K562 (cell line): ENCODE measurements around the gene SLC30A10. TPM values are rescaled to one million over a fixed set of nuclear protein-coding genes. Genes with fewer than 3 reads are reported as not detected.

Experiments used
- ATF6 ChIP-seq: sonication (generic); formaldehyde crosslinking; IDR thresholded peaks from 2 replicates; pipeline ENCODE4 v1.4.0; 2020; ENCODE audit warnings: mild to moderate bottlenecking, missing genetic modification reagents
- C11orf30 ChIP-seq: fragments of 450-650 bp; IDR thresholded peaks from 2 replicates; pipeline ENCODE4 v1.6.1; 2016; ENCODE audit warnings: low read depth, mild to moderate bottlenecking
- CEBPB ChIP-seq: fragments of 450-650 bp; IDR thresholded peaks from 2 replicates; pipeline ENCODE4 v1.6.1; 2016; ENCODE audit warnings: missing genetic modification characterization, missing compliant biosample characterization
- CEBPG ChIP-seq, 3 experiments: fragments of 200-800 bp in 1 of 3; sonication (Bioruptor generic) in 1 of 3; sonication (generic) in 1 of 3; formaldehyde crosslinking in 1 of 3; IDR thresholded peaks in 2 of 3; conservative IDR thresholded peaks in 1 of 3; 2 replicates each; pipeline versions ENCODE4 v1.6.1 to v1.8.0; 2016 to 2022; ENCODE audit warnings: missing compliant biosample characterization in 2 of 3, missing genetic modification characterization in 2 of 3, mild to moderate bottlenecking in 1 of 3, missing genetic modification reagents in 1 of 3
- MAFG ChIP-seq: fragments of 450-650 bp; conservative IDR thresholded peaks from 2 replicates; pipeline ENCODE4 v1.6.1; 2016; ENCODE audit warnings: missing genetic modification characterization, missing compliant biosample characterization
- MAFK ChIP-seq: IDR thresholded peaks from 2 replicates; pipeline ENCODE4 v1.6.1; 2011; ENCODE audit warnings: low read length, improper control_type of control experiment
- PRDM10 ChIP-seq: fragments of 450-650 bp; IDR thresholded peaks from 2 replicates; pipeline ENCODE4 v1.6.1; 2018; ENCODE audit not compliant: partially characterized antibody
- ZNF316 ChIP-seq: fragments of 450-650 bp; IDR thresholded peaks from 2 replicates; pipeline ENCODE4 v1.6.1; 2016
- ZNF699 ChIP-seq: fragments of 250-450 bp; sonication (Bioruptor Pico); IDR thresholded peaks from 2 replicates; pipeline ENCODE4 v1.8.0; 2021; ENCODE audit warnings: mild to moderate bottlenecking, moderate library complexity; ENCODE audit not compliant: insufficient replicate concordance
- polyA plus RNA-seq, 8 experiments: library from polyadenylated mRNA; depleted of rRNA in 4 of 8; stranded (reverse) in 5 of 8; unstranded in 3 of 8; fragments of >200 nt; fragmentation: Nextera tagmentation in 2 of 8; fragmentation: Illumina TruSeq in 1 of 8; extraction: Ambion mirVana in 2 of 8; extraction: Trizol in 1 of 8; gene quantifications; 2 replicates each; pipeline versions ENCODE4 v1.2.1 to v1.2.3, GENCODE V29; 2011 to 2014; ENCODE audit warnings: inconsistent platforms in 1 of 8, missing spikeins in 1 of 8
- total RNA-seq, 7 experiments: library from RNA; depleted of rRNA in 6 of 7; stranded (reverse); fragments of >200 nt in 6 of 7; fragmentation: Illumina TruSeq in 2 of 7; extraction: Trizol in 2 of 7; gene quantifications; 2 replicates each; pipeline versions ENCODE4 v1.2.1 to v1.2.3, GENCODE V29; 2011 to 2021; ENCODE audit warnings: low replicate concordance in 1 of 7
- TF ChIP-seq, protein P1 (sequence below): fragments of 450-650 bp; conservative IDR thresholded peaks from 2 replicates; pipeline ENCODE4 v1.6.1; 2016; ENCODE audit warnings: missing genetic modification characterization, low read depth, mild to moderate bottlenecking, missing compliant biosample characterization, moderate library complexity
- TF ChIP-seq, protein P2 (sequence below): fragments of 250-450 bp; sonication (Bioruptor Pico); IDR thresholded peaks from 2 replicates; pipeline ENCODE4 v1.4.0; 2020; ENCODE audit warnings: borderline replicate concordance

Gene SLC30A10
- total and polyA plus RNA-seq, 9 of the 15 experiments (the other 6 are each of a cell fraction or from before 2014, with no cell fraction given), result 2.6 to 11.3 (median 7.1) TPM

DNA sequence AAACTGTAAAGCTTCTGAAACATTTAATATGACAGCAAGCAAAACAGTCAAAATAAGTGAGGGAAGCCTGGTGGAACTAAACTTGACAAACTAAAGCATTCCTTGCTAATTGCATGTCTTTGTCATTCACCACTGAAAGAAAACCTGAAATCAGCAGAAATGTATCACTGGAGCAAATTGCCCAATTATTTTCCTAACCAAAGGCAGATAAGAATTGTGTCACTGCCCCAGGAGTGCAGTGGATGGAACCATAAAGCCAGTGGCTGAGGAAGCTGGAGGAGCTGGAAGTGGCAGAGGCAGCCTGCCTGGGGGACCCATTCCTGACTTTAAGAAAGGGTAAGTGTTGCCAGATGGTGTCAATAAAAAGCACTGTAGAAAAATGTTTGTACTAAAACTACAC is 2.7 kb upstream of the SLC30A10 start (continued):
- TF ChIP-seq CEBPG (CRISPR knock-in tag; IDR thresholded peaks at IDR 0.05), result peak; percentile 55
- TF ChIP-seq CEBPG (tag; conservative IDR thresholded peaks at IDR 0.05 in 1 of 2, IDR thresholded peaks at IDR 0.05 in 1 of 2), result peak; percentile 61 to 84
- no peak for TF ChIP-seq ATF6 (CRISPR knock-in tag)
- TF ChIP-seq CEBPB (tag), result peak; percentile 87
- TF ChIP-seq ZNF316, result peak; percentile 18; the same call in 1 of the 2 replicates
- peak; percentile 44 for TF ChIP-seq PRDM10
- no peak for TF ChIP-seq ZNF699 (CRISPR knock-in tag)
- peak; percentile 56; the same call in 1 of the 2 replicates for TF ChIP-seq C11orf30
- TF ChIP-seq MAFG, result peak; percentile 49
- TF ChIP-seq MAFK, result 0 out of 2 replicates have a peak, but pooled peaks have one; percentile 9
- TF ChIP-seq, protein P1, sequence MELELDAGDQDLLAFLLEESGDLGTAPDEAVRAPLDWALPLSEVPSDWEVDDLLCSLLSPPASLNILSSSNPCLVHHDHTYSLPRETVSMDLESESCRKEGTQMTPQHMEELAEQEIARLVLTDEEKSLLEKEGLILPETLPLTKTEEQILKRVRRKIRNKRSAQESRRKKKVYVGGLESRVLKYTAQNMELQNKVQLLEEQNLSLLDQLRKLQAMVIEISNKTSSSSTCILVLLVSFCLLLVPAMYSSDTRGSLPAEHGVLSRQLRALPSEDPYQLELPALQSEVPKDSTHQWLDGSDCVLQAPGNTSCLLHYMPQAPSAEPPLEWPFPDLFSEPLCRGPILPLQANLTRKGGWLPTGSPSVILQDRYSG (tag), result no peak
- TF ChIP-seq, protein P2, sequence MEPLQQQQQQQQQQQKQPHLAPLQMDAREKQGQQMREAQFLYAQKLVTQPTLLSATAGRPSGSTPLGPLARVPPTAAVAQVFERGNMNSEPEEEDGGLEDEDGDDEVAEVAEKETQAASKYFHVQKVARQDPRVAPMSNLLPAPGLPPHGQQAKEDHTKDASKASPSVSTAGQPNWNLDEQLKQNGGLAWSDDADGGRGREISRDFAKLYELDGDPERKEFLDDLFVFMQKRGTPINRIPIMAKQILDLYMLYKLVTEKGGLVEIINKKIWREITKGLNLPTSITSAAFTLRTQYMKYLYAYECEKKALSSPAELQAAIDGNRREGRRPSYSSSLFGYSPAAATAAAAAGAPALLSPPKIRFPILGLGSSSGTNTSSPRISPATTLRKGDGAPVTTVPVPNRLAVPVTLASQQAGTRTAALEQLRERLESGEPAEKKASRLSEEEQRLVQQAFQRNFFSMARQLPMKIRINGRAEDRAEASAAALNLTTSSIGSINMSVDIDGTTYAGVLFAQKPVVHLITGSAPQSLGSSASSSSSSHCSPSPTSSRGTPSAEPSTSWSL (CRISPR knock-in tag), result no peak
